Fibroblast of mammary gland (primary cell): ENCODE data around the gene MITF.

ENCODE experiments used
- DNase-seq: peaks from one replicate; pipeline ENCODE4 v3.0.0-alpha.2; 2010; ENCODE audit warnings: low read depth
- H3K4me3 ChIP-seq: 2 replicates; pipeline ENCODE4 v1.5.1; 2011; ENCODE audit warnings: low read depth, mild to moderate bottlenecking, low read length, moderate library complexity; ENCODE audit not compliant: control insufficient read depth
- CTCF ChIP-seq: conservative IDR thresholded peaks from 2 replicates; pipeline ENCODE4 v1.5.1; 2011; ENCODE audit warnings: low read depth, low read length, inconsistent platforms; ENCODE audit not compliant: control insufficient read depth, insufficient read depth

Gene MITF

DNA sequence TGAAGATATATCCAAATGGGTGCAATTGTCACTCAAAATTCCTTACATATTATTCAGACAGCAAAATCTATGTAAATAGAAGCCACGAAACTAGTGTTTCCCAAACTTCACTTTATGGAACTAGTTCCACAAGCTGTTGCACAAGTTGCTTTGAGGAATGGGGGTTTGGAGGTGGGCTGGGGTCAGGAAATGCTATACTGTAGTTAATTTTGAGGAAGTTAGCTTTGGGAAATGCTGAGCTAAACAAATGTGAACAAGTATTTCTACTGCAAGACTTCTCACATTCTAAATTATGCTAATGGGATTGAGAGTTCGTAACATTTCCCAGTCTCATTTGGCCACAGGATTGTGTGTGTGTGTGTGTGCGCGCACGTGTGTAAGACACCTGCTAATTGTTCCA is 231.6 kb downstream of the MITF start:
- no peak overlapping the region for H3K4me3 ChIP-seq
- TF ChIP-seq CTCF, result no peak
- no peak for DNase-seq

DNA sequence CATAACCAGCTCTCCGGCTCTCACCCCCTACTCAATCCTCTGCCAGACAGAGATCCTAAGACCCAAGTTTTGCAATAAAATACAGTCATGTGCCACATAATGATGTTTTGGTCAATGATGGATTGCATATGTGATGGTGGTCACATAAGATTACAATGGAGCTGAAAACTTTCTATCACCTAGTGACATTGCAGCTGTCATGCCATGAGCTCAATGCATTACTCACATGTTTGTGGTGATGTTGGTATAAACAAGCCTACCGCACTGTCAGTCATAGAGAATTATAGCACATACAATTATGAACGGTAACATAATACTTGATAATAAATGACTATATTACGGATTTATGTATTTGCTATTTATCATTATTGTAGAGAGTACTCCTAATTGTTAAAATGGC is 233.4 kb downstream of the MITF start:
- no peak overlapping the region for H3K4me3 ChIP-seq
- no peak for TF ChIP-seq CTCF
- DNase-seq, result no peak

- DNase-seq, result no peak
- TF ChIP-seq CTCF, result no peak
- H3K4me3 ChIP-seq, result no peak overlapping the region
Measured at GRCh38 chr3:69976021-69976420, 236.8 kb downstream of the MITF start.

GRCh38 chr3:69983546-69984265 is 244.4 kb downstream of the MITF start:
- DNase-seq, result no peak
- no peak overlapping the region for H3K4me3 ChIP-seq
- TF ChIP-seq CTCF, result no peak

GRCh38 chr3:69985266-69985665 is 246.0 kb downstream of the MITF start:
- DNase-seq, result no peak
- H3K4me3 ChIP-seq, result no peak overlapping the region
- no peak for TF ChIP-seq CTCF

DNA sequence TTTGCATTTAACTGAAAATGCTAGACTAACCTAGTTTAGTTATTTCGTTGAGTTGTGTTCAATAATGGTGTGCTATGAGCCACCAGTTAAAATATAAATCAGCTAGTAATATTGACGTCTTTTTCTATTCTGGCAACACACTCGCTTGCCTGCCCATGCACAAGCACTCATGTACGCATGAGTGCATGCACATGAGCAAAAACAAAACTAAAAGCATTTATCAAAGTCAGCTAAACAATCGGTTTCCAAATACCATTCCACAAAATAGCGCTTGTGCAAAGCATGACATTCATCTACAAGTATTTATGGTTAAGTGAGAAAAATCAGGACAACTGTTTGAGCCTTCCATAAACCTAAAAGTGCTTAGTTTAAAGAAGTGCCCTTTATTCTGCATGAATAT is 247.2 kb downstream of the MITF start:
- no peak overlapping the region for H3K4me3 ChIP-seq
- no peak for DNase-seq
- TF ChIP-seq CTCF, result no peak

DNA sequence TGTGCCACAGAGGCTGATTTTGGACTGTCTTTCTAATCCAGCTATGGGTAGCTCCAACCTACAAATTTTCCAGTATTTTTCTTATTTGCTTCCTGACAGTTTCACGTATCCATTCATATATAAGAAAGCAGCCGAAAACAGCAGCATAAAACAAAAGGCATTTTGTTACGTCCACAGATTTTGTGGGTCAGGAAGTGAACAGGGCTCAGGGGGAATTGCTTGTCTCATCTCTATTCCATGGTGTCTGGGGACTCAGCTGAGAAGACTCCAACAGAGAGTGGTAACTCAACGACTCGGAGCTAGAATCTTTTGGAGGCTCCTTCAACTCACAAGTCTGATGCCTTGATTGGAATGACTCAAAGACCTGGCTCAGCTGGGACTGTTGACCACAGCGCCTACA is 248.6 kb downstream of the MITF start:
- no peak for DNase-seq
- TF ChIP-seq CTCF, result no peak
- no peak overlapping the region for H3K4me3 ChIP-seq
